Activated CD4-positive, alpha-beta memory T cell treated with anti-CD3 and anti-CD28 coated beads for 36 hours (primary cell): ENCODE results near the gene KIF19. TPM values are rescaled to one million over a fixed set of nuclear protein-coding genes. Genes with fewer than 3 reads are reported as not detected.

Experiments used
- CTCF ChIA-PET: fragments of 350-600 bp; sonication (Branson Sonifier 250); formaldehyde crosslinking; loops from one replicate; lab custom pipeline; 2021; ENCODE audit warnings: antibody characterized with exemption, inconsistent platforms; lab: Charles Lee
- POLR2A ChIA-PET: fragments of 350-600 bp; sonication (Branson Sonifier 250); formaldehyde crosslinking; loops from one replicate; lab custom pipeline; 2021; ENCODE audit warnings: antibody characterized with exemption; lab: Charles Lee
- DNase-seq: peaks from one replicate; pipeline ENCODE4 v3.0.0-alpha.2; 2020
- H3K27ac Mint-ChIP-seq: one replicate; pipeline ENCODE4 v1.8.0; 2021; ENCODE audit warnings: mixed read lengths
- H3K27me3 Mint-ChIP-seq: one replicate; pipeline ENCODE4 v1.8.0; 2021; ENCODE audit warnings: mixed read lengths
- H3K36me3 Mint-ChIP-seq: one replicate; pipeline ENCODE4 v1.8.0; 2021; ENCODE audit warnings: mixed read lengths
- H3K4me1 Mint-ChIP-seq: one replicate; pipeline ENCODE4 v1.8.0; 2021; ENCODE audit warnings: low read depth, mixed read lengths
- H3K4me3 Mint-ChIP-seq: one replicate; pipeline ENCODE4 v1.8.0; 2021; ENCODE audit warnings: mild to moderate bottlenecking, mixed read lengths
- H3K9me3 Mint-ChIP-seq: one replicate; pipeline ENCODE4 v1.8.0; 2021; ENCODE audit warnings: mixed read lengths
- intact Hi-C: fragments of 100-400 bp; cut with micrococcal nuclease; formaldehyde crosslinking; loops from one replicate; pipeline ENCODE4 v1.15.1; 2023
- total RNA-seq, 2 experiments: library from RNA; stranded (reverse); gene quantifications; one replicate each; pipeline ENCODE4 v1.2.3, GENCODE V29; 2021

The KIF19 gene
- total RNA-seq, 2 experiments from 2014 or later: 0.51 to 0.59 TPM

DNA sequence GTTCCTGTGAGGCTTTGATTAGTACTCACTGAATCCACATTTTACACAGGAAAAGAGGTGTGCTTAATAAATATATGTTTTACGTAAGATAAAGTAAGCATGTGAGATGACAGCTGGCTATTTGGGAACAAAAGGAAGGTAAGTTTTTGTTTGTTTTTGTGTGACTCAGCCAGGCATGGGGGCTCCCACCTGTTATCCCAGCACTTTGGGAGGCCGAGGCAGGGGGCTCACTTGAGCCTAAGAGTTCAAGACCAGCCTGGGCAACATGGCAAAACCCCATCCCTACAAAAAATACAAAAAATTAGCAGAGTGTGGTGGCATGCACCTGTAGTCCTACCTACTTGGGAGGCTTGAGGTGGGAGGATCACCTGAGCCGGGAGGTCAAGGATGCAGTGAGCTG lies 59.2 kb downstream of the KIF19 start:
- H3K9me3 Mint-ChIP-seq: no peaks in the 10 kb centered on the region
- CTCF ChIA-PET: interaction anchor here (1.6 to 2.3 kb wide), 2 partner anchors 16 to 72 kb away, joined by 5 to 7 read pairs; no protein-coding TSS in a partner anchor
- H3K27me3 Mint-ChIP-seq: peaks cover 1% of the 10 kb centered on the region
- no peak overlapping the region for H3K4me3 Mint-ChIP-seq
- H3K4me1 Mint-ChIP-seq: no peaks in the 10 kb centered on the region
- intact Hi-C loops: no loop called here
- no peaks in the 10 kb centered on the region for H3K36me3 Mint-ChIP-seq
- no peak for DNase-seq
- H3K27ac Mint-ChIP-seq: no peak overlapping the region
- POLR2A ChIA-PET: no interaction called here

DNA sequence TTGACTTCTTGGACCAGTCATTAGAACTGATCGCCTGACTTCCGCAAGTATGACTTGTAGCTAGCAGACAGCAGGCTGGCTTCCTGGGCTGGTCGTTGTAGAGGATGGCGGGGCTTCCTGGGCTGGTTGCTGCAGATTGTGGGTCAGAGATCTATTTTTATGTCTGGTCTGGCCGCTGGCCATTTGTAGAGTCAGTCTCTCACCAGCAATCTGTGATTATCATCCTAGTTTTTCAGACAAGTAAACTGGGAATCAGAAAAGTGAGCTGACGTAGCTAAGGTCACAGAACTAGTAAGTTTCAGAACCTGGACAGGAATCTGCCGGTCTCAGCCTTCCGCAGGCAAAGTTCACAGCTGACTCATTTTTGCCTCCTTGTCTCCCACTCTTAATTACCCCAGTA lies 60.4 kb downstream of the KIF19 start:
- Mint-ChIP-seq H3K9me3 (no peaks in the 10 kb centered on the region), H3K4me3 (no peak overlapping the region), H3K27ac (no peak overlapping the region), H3K36me3 (no peaks in the 10 kb centered on the region), H3K4me1 (no peaks in the 10 kb centered on the region), H3K27me3 (peaks cover 1% of the 10 kb centered on the region)
- ChIA-PET POLR2A (no interaction called here), CTCF (interaction anchor here (2.3 kb wide), 1 partner anchor 71 kb away, joined by 7 read pairs; no protein-coding TSS in a partner anchor)
- intact Hi-C loops: no loop called here
- no peak for DNase-seq

DNA sequence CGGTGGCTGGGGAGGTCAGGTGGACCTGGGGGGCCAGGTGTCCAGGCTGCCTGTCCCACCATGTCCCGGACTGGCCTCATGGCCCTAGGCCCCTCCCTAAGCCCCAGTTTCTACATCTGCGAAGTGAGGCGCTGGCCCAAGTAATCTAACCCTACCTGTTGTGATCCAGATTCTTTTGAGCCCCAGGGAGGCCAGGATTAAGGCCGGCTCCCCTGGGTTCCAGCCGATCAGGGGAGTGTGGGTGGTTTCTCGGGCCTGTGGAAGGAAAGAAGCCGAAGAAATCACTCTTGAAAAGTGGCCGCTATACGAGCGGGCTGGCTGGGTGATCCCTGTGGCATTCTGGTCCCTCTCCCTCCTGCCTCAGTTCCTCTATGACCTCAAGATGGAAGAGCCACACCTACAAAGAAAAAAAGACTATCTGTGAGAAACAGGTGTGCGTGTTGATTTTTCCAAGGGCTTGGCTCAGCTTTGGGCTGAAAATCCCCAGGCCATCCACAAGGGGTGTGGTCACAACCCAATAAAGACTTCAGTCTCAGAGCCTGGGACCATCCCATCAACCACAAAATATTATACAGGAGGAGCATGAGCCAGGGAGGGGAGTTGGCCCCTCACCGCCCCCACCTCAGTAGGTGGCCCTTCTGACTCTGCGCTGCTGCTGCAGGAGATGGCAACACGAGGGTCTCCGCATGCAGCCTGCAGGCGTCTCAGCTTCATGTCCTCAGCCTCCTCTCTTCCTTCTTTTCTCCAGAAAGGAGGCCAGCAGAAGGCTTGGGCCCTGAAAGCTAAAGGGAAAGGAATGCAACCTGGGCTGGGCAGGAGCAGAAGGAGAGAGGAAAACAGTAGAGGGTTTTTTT lies 61.6 kb downstream of the KIF19 start:
- Mint-ChIP-seq H3K4me1 (no peaks in the 10 kb centered on the region), H3K27ac (no peak overlapping the region), H3K27me3 (peaks cover 1% of the 10 kb centered on the region), H3K4me3 (no peak overlapping the region), H3K36me3 (no peaks in the 10 kb centered on the region), H3K9me3 (no peaks in the 10 kb centered on the region)
- no peak for DNase-seq
- ChIA-PET POLR2A (no interaction called here), CTCF (interaction anchor here (1.3 to 1.8 kb wide), 2 partner anchors 8 to 19 kb away, joined by 3 to 5 read pairs; no protein-coding TSS in a partner anchor)
- intact Hi-C loops: no loop called here

DNA sequence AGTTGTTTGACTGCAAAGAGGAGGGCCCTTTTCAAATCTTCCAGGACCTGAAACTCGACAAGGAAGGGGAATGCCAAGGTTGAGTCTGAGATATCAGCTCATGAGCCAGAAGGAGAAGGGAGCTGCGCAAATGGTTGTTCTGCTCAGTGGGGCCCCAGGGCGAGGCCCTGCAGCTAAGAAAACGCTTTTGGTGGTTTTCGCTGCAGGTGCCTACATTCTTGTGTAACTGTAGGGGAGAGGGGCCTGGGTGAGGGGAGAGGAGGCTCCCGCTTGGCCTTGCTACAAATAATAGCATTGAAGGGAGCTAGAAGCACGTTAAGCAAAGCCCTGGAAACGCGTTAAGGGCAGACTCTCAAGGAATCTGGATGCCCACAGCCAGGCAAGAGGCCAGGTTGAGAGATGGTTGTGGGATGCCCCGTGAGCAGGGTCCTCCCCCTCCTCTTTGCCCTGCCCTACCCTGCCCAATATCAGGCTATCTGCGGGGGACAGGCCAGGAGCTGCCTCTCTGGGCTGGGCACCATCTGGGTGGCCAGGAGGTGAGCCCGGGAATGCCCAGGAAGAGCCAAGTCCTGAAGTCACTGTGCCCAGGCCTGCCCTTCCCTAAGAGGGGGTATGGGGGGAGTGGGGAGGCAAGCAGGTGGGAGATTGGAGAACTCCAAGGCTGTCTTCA lies 63.2 kb downstream of the KIF19 start:
- H3K4me3 Mint-ChIP-seq: no peak overlapping the region
- no peaks in the 10 kb centered on the region for H3K36me3 Mint-ChIP-seq
- CTCF ChIA-PET: interaction anchor here (1.3 to 1.8 kb wide), 2 partner anchors 10 to 21 kb away, joined by 3 to 5 read pairs; no protein-coding TSS in a partner anchor
- no peak overlapping the region for H3K27ac Mint-ChIP-seq
- H3K4me1 Mint-ChIP-seq: no peaks in the 10 kb centered on the region
- H3K9me3 Mint-ChIP-seq: no peaks in the 10 kb centered on the region
- POLR2A ChIA-PET: no interaction called here
- no peak for DNase-seq
- intact Hi-C loops: no loop called here
- H3K27me3 Mint-ChIP-seq: no peaks in the 10 kb centered on the region

DNA sequence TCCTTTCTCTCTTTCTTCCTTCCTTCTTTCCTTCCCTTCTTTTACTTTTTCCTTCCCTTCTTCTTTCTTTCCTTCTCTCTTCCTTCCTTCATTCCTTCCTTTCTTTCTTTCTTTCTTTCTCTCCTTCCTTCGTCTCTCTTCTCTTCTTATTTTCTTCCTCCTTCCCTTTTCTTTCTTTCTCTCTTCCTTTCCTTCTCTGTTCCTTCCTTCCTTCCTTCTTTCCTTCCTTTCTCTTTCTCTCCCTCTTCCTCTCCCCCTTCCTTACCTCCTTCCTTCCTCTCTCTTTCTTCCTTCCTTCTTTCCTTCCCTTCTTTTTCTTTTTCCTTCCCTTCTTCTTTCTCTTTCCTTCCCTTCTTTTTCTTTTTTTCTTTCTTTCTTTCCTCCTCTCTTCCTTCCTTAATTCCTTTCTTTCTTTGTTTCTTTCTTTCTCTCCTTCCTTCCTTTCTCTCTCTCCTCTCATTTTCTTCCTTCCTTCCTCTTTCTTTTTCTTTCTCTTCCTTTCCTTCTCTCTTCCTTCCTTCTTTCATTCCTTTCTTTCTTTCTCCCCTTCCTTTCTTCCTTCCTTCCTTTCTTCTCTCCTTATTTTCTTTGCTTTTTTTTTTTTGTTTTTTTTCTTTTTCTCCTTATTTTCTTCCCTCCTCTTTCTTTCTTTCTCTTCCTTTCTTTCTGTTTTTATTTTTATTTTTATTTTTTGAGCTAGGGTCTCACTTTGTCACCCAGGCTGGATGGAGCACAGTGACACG lies 64.1 kb downstream of the KIF19 start:
- ChIA-PET CTCF (no interaction called here), POLR2A (no interaction called here)
- Mint-ChIP-seq H3K27ac (no peak overlapping the region), H3K4me3 (no peak overlapping the region), H3K36me3 (no peaks in the 10 kb centered on the region), H3K4me1 (no peaks in the 10 kb centered on the region), H3K27me3 (no peaks in the 10 kb centered on the region), H3K9me3 (no peaks in the 10 kb centered on the region)
- DNase-seq: no peak
- intact Hi-C loops: no loop called here

DNA sequence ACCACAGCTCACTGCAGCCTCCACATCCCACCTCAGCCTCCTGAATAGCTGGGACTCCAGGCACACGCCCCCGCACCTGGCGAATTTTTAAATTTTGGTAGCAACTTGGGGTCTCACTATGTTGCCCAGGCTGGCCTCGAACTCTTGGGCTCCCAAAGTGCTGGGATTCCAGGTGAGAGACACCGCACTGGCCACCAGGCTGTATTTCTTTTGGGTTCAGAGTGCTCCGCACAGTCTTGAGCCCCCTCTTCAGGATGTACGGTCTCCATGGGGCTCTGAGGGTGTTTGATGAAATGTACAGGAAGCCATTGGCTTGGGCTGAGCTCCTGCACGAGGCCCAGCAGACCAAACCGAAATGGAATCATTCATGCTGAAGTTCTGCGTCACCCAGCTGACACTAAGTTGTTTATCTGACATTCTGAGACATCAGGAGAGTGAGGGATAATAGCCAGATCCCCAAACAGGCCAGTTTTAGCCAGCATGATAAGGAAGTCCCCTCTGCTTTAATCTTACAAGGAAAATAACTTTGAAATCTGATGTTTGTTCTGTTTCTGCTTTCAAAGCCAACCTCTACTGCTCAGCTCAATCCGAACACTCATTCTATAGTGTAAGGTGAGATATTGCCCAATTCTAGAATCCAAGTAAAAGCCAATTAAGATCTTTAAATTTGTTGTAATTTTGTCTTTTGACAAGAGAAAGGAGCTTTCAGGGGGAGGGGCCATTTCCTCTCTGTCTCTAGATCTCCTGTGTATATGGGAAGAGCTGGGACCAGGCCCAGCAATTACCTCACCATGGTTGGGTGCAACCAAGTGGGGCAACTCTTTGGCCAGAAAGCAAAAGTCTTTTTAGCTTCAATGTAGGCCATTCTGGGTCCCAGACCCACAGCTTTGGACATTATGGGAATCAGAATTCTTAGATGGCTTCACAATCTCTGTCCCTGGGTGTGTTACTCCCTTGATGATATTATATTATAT lies 64.9 kb downstream of the KIF19 start:
- H3K27ac Mint-ChIP-seq: no peak overlapping the region
- no peaks in the 10 kb centered on the region for H3K4me1 Mint-ChIP-seq
- CTCF ChIA-PET: interaction anchor here (0.9 to 1.2 kb wide), 4 partner anchors 10 to 24 kb away, joined by 3 to 8 read pairs (median 5); partner anchors contain the start of gene GPR142
- intact Hi-C loops: no loop called here
- H3K9me3 Mint-ChIP-seq: no peaks in the 10 kb centered on the region
- H3K27me3 Mint-ChIP-seq: no peaks in the 10 kb centered on the region
- H3K36me3 Mint-ChIP-seq: no peaks in the 10 kb centered on the region
- DNase-seq: no peak
- no peak overlapping the region for H3K4me3 Mint-ChIP-seq
- POLR2A ChIA-PET: no interaction called here

DNA sequence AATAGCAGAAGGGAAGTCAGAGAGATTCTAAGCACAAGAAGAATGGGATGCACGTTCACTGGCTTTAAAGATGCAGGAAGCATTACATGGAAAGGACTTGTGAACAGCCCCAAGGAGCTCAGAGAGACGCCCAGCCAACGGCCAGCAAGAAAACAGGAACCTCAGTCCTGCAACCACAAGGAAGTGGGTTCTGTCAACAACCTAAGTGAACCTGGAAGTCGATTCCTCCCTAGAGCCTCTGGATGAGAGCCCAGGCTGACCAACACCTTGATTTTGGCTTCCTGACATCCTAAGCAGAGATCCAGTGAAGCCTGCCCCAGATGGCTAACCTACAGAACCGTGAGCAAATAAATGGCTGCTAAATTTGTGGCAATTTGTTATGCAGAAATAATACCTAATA lies 65.7 kb downstream of the KIF19 start:
- Mint-ChIP-seq H3K4me3 (no peak overlapping the region), H3K27ac (no peak overlapping the region), H3K9me3 (no peaks in the 10 kb centered on the region), H3K4me1 (no peaks in the 10 kb centered on the region), H3K27me3 (no peaks in the 10 kb centered on the region), H3K36me3 (no peaks in the 10 kb centered on the region)
- no peak for DNase-seq
- intact Hi-C loops: no loop called here
- ChIA-PET POLR2A (no interaction called here), CTCF (interaction anchor here (0.9 to 1.2 kb wide), 4 partner anchors 10 to 24 kb away, joined by 3 to 8 read pairs (median 5); partner anchors contain the start of gene GPR142)

DNA sequence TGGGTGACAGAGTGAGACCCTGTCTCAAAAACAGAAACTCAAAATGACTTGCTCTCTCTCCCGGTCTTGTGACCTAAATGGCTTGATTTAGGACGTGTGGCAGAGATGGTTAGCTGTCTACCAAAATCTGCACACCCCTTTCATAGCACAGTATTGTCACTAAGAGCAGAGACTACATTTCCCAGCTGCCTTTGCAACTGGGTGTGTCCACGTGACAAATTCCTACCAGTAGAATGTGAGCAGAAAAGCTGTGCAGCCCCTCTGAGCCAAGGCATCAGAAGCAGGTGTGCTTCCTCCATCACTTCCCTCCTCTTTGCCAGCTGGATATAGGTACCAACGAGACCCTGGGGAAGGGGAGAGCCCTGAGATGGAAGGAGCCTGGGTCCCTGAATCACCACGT lies 66.8 kb downstream of the KIF19 start:
- Mint-ChIP-seq H3K27ac (no peak overlapping the region), H3K4me1 (no peaks in the 10 kb centered on the region), H3K4me3 (no peak overlapping the region), H3K36me3 (no peaks in the 10 kb centered on the region), H3K27me3 (no peaks in the 10 kb centered on the region), H3K9me3 (no peaks in the 10 kb centered on the region)
- CTCF ChIA-PET: interaction anchor here (2.8 to 3.5 kb wide), 2 partner anchors 14 to 64 kb away, joined by 11 to 15 read pairs; no protein-coding TSS in a partner anchor
- POLR2A ChIA-PET: no interaction called here
- no peak for DNase-seq
- intact Hi-C loops: no loop called here

DNA sequence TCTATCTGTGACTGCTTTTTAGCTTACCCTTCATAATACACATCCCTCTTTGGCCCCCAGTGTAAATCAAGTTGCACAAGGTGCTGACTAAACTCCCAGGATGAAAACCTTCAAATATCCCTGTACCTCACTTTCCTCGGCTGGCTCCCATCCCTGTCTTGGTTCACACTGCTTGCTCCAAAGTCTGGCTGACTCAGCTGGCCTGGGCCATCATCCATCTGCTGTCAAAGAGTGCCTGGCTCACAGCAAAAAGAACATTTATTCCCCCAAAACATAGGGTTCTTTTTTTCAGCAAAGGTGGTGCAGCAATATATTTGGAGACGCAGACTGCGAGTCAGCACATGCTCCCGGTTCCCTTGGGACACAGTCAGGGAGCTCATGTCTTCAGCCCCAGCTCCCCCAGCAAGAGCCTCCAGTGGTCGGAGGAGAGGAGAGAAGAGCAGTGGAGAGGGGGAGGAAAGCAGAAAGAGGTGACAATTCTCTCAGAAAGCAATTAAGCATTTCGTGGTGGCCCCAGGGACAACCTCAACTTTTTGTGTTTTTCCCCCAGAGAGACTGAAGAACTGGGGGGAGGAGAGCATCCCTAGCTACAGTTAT lies 67.4 kb downstream of the KIF19 start:
- DNase-seq: no peak
- Mint-ChIP-seq H3K9me3 (no peaks in the 10 kb centered on the region), H3K36me3 (no peaks in the 10 kb centered on the region), H3K27me3 (no peaks in the 10 kb centered on the region), H3K4me3 (no peak overlapping the region), H3K27ac (no peak overlapping the region), H3K4me1 (no peaks in the 10 kb centered on the region)
- intact Hi-C loops: no loop called here
- CTCF ChIA-PET: interaction anchor here (2.8 to 3.5 kb wide), 2 partner anchors 14 to 64 kb away, joined by 11 to 15 read pairs; no protein-coding TSS in a partner anchor
- POLR2A ChIA-PET: no interaction called here

DNA sequence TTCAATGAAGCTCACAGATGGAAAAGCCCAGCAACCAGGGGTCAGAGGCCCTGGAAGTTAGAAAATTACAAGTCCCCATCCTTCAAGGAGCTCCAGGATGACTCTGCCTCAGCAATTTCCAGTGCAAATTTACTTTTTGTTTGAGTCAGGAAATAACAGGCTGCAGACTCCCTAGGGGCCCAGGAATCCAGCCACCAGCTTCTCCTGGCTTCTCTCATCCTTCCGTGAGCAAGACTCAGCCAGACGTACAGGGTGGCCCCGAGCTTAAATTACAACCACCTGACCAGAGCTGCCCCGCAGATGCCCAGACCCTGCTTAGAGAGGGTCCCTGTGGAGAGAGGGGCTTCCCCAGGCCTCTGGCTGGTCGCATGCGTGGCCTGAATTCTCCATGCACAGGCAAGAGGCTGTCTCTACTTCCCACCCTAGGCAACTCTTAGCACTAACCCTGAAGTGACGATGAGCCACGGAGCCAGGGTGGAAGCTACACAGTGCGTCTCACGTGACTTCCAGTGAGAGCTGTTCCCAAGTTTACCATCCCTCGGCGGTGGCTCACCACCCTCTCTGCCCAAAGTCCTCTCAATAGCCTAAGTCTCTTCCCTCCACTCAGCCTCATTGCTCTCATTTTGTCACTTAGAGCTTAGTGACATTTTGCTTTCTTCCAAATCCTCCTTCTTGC lies 68.4 kb downstream of the KIF19 start:
- Mint-ChIP-seq H3K4me1 (no peaks in the 10 kb centered on the region), H3K27ac (no peak overlapping the region), H3K9me3 (no peaks in the 10 kb centered on the region), H3K36me3 (no peaks in the 10 kb centered on the region), H3K27me3 (peaks cover 2% of the 10 kb centered on the region), H3K4me3 (no peak overlapping the region)
- no peak for DNase-seq
- POLR2A ChIA-PET: no interaction called here
- CTCF ChIA-PET: interaction anchor here (2.8 to 3.5 kb wide), 2 partner anchors 15 to 63 kb away, joined by 11 to 15 read pairs; no protein-coding TSS in a partner anchor
- intact Hi-C loops: no loop called here
